ENCODE data around the gene ODAD2. TPM values are rescaled to one million over a fixed set of nuclear protein-coding genes. Genes with fewer than 3 reads are reported as not detected.

Gene ODAD2
- total RNA-seq, 1 donor from 2014 or later, result not detected

- Histone ChIP-seq H3K9me3 (no peaks in the 10 kb centered on the region), H3K27ac (peak overlapping the region in 1 of 2 donors; percentile 24), H3K36me3 (no peaks in the 10 kb centered on the region), H3K4me3 (peak overlapping the region in 1 of 2 donors; percentile 25), H3K4me1 (peaks cover 6 to 13% of the 10 kb centered on the region in 2 donors), H3K27me3 (no peaks in the 10 kb centered on the region)
- intact Hi-C loops (cut with DNase I), result loop anchor here (10.0 kb wide), 1 partner anchor 391 kb away; no protein-coding TSS in a partner anchor
- no peak for TF ChIP-seq CTCF (IDR thresholded peaks at IDR 0.05)
- DNase-seq (ENCODE audit: low spot score in 2 of 2), result no peak
Observed at GRCh38 chr10:27784272-27784671, 214.6 kb downstream of the ODAD2 start.

- no peaks in the 10 kb centered on the region for H3K36me3 ChIP-seq
- H3K9me3 ChIP-seq, result no peaks in the 10 kb centered on the region
- no peak overlapping the region for H3K27ac ChIP-seq
- H3K27me3 ChIP-seq, result no peaks in the 10 kb centered on the region
- H3K4me1 ChIP-seq, result peaks cover 6 to 13% of the 10 kb centered on the region in 2 donors
- intact Hi-C loops (cut with DNase I), result loop anchor here (10.0 kb wide), 1 partner anchor 391 kb away; no protein-coding TSS in a partner anchor
- no peak overlapping the region for H3K4me3 ChIP-seq
- peak in 1 of 2 donors; percentile 66 for DNase-seq (ENCODE audit: low spot score in 2 of 2)
- peak in 2 of 3 experiments; percentile 37 to 48 for TF ChIP-seq CTCF (IDR thresholded peaks at IDR 0.05)
Observed at GRCh38 chr10:27783660-27784059, 215.2 kb downstream of the ODAD2 start.

- intact Hi-C loops (cut with DNase I), result loop anchor here (10.0 kb wide), 1 partner anchor 395 kb away; no protein-coding TSS in a partner anchor
- Histone ChIP-seq H3K4me1 (peaks cover 6 to 7% of the 10 kb centered on the region in 2 donors), H3K27me3 (no peaks in the 10 kb centered on the region), H3K4me3 (no peak overlapping the region), H3K36me3 (no peaks in the 10 kb centered on the region), H3K27ac (no peak overlapping the region), H3K9me3 (no peaks in the 10 kb centered on the region)
- no peak for DNase-seq (ENCODE audit: low spot score in 2 of 2)
- TF ChIP-seq CTCF (IDR thresholded peaks at IDR 0.05), result no peak
Observed at GRCh38 chr10:27779462-27780015, 219.3 kb downstream of the ODAD2 start.

GRCh38 chr10:27774831-27775230 is 224.0 kb downstream of the ODAD2 start:
- no peak for TF ChIP-seq CTCF (IDR thresholded peaks at IDR 0.05)
- DNase-seq (ENCODE audit: low spot score in 2 of 2), result no peak

GRCh38 chr10:27771231-27771630 is 227.6 kb downstream of the ODAD2 start:
- Histone ChIP-seq H3K27me3 (no peaks in the 10 kb centered on the region), H3K9me3 (no peaks in the 10 kb centered on the region), H3K27ac (no peak overlapping the region), H3K4me1 (no peaks in the 10 kb centered on the region), H3K36me3 (no peaks in the 10 kb centered on the region), H3K4me3 (no peak overlapping the region)
- no peak for DNase-seq (ENCODE audit: low spot score in 2 of 2)
- intact Hi-C loops (cut with DNase I), result no loop called here
- TF ChIP-seq CTCF (IDR thresholded peaks at IDR 0.05), result no peak

More at GRCh38 chr10:27774831-27775230, 224.0 kb downstream of the ODAD2 start:
- Histone ChIP-seq H3K9me3 (no peaks in the 10 kb centered on the region), H3K36me3 (no peaks in the 10 kb centered on the region), H3K4me1 (no peaks in the 10 kb centered on the region), H3K27me3 (no peaks in the 10 kb centered on the region), H3K27ac (no peak overlapping the region), H3K4me3 (no peak overlapping the region)
- intact Hi-C loops (cut with DNase I), result no loop called here

Data from ascending aorta (tissue), 2 donors.